ENCODE measurements around the gene MCC. TPM values are rescaled to one million over a fixed set of nuclear protein-coding genes. Genes with fewer than 3 reads are reported as not detected.

Gene MCC
- total and polyA plus RNA-seq, 4 donors: 9.0 to 47.3 (median 14.7) TPM

- DNase-seq (ENCODE audit: low spot score): no peak
- Histone ChIP-seq H3K36me3 (ENCODE audit: control insufficient read depth in 4 of 4, insufficient read depth in 3 of 4, low read depth in 1 of 4, low read length in 3 of 4) (no peaks in the 10 kb centered on the region), H3K9ac (ENCODE audit: low read depth in 1 of 2, low read length in 2 of 2) (no peak overlapping the region), H3K4me3 (ENCODE audit: low read depth in 1 of 3, low read length in 3 of 3) (no peak overlapping the region), H3K27me3 (ENCODE audit: control insufficient read depth in 4 of 4, insufficient read depth in 4 of 4, low read length in 3 of 4) (no peaks in the 10 kb centered on the region), H3K9me3 (ENCODE audit: control insufficient read depth in 4 of 4, low read length in 3 of 4) (no peaks in the 10 kb centered on the region), H3K4me1 (ENCODE audit: control insufficient read depth in 4 of 4, insufficient read depth in 4 of 4, low read length in 3 of 4) (peaks cover 5 to 31% (median 15%) of the 10 kb centered on the region in 4 donors), H3K27ac (ENCODE audit: low read depth in 1 of 2, low read length in 2 of 2) (peak overlapping the region; percentile 33 to 80)
- TF ChIP-seq SP1 (IDR thresholded peaks at IDR 0.05): no peak
- no peak for TF ChIP-seq ZBTB33 (IDR thresholded peaks at IDR 0.05)
- no peak for TF ChIP-seq RAD21 (IDR thresholded peaks at IDR 0.05)
- no peak for TF ChIP-seq RXRA (IDR thresholded peaks at IDR 0.05)
- TF ChIP-seq YY1 (IDR thresholded peaks at IDR 0.05): no peak
- no peak for TF ChIP-seq ATF3 (IDR thresholded peaks at IDR 0.05)
- no peak for TF ChIP-seq HNF4G (IDR thresholded peaks at IDR 0.05)
- no peak for TF ChIP-seq GABPA (IDR thresholded peaks at IDR 0.05 in 1 of 2, conservative IDR thresholded peaks at IDR 0.05 in 1 of 2)
- TF ChIP-seq JUND (IDR thresholded peaks at IDR 0.05): no peak
- TF ChIP-seq, protein P1, sequence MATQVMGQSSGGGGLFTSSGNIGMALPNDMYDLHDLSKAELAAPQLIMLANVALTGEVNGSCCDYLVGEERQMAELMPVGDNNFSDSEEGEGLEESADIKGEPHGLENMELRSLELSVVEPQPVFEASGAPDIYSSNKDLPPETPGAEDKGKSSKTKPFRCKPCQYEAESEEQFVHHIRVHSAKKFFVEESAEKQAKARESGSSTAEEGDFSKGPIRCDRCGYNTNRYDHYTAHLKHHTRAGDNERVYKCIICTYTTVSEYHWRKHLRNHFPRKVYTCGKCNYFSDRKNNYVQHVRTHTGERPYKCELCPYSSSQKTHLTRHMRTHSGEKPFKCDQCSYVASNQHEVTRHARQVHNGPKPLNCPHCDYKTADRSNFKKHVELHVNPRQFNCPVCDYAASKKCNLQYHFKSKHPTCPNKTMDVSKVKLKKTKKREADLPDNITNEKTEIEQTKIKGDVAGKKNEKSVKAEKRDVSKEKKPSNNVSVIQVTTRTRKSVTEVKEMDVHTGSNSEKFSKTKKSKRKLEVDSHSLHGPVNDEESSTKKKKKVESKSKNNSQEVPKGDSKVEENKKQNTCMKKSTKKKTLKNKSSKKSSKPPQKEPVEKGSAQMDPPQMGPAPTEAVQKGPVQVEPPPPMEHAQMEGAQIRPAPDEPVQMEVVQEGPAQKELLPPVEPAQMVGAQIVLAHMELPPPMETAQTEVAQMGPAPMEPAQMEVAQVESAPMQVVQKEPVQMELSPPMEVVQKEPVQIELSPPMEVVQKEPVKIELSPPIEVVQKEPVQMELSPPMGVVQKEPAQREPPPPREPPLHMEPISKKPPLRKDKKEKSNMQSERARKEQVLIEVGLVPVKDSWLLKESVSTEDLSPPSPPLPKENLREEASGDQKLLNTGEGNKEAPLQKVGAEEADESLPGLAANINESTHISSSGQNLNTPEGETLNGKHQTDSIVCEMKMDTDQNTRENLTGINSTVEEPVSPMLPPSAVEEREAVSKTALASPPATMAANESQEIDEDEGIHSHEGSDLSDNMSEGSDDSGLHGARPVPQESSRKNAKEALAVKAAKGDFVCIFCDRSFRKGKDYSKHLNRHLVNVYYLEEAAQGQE (IDR thresholded peaks at IDR 0.05): no peak
- no peak for TF ChIP-seq EGR1 (IDR thresholded peaks at IDR 0.05; ENCODE audit: low read depth in 2 of 2)
- no peak for TF ChIP-seq HNF4A (conservative IDR thresholded peaks at IDR 0.05)
- TF ChIP-seq NR2F2 (IDR thresholded peaks at IDR 0.05): no peak
- TF ChIP-seq FOXA1 (IDR thresholded peaks at IDR 0.05): no peak
- TF ChIP-seq, protein P2, sequence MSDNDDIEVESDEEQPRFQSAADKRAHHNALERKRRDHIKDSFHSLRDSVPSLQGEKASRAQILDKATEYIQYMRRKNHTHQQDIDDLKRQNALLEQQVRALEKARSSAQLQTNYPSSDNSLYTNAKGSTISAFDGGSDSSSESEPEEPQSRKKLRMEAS (IDR thresholded peaks at IDR 0.05): no peak
- TF ChIP-seq FOXA2 (IDR thresholded peaks at IDR 0.05): no peak
- no peak for TF ChIP-seq TAF1 (conservative IDR thresholded peaks at IDR 0.05)
- no peak for TF ChIP-seq CTCF (IDR thresholded peaks at IDR 0.05; ENCODE audit: low read depth, low read length, missing input control)
- WGBS: 89% methylated on average over 3 of the region's 3 CpGs
Observed at GRCh38 chr5:113195251-113195650, 293.0 kb downstream of the MCC start.

Data from liver (tissue), 9 donors.